SKM-1 treated with dmso at 0.1 percent for 144 hours (cell line): ENCODE measurements around the gene DICER1.
A peak's percentile ranks its signal among the peaks of the same experiment; 100 is the strongest.
"Not testable (repeated sequence)": the region's sequence is repeated elsewhere in the genome, so short reads cannot be mapped to it uniquely, and the experiment has no call there.

Experiments
- DNase-seq: peaks from one replicate; lab custom pipeline; 2025; ENCODE audit not compliant: unreplicated experiment; lab: John Stamatoyannopoulos, UW

Gene DICER1

GRCh38 chr14:95185767-95186392 lies 28.6 kb upstream of the DICER1 start:
- peak; percentile 60 for DNase-seq

DNA sequence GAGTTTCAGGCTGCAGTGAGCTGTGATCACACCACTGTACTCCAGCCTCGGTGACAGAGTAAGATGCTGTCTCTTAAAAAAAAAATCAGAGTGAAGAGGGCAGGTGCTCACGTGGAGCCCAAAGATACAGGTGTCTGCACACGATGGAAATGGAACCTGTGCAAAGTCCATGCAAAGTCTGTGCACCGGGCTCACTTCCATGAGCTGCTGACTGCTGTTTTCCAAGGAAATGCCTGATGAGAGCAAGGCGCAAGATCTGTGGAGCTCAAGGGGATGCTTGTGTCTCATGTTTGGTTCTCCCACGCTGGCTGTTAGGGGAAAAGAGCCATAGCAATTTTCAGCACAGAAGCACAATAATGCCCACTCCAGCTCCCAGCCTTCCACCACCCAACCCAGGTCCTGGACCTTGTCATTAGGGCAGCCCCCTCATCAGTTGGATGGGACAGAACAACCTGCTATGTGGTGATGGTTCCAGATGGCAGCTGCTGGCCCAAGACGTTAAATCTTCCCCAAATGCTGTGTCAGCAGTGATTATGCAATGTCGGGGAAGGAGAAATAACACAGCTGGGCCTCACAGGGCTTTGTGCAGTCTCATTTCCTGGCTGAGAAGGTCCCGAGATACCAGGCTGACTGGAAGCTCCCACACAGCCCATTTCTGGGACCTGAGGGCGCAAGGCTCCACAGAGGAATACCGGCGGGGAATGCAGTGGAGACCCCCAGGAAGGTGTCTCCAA lies 27.9 kb upstream of the DICER1 start:
- DNase-seq, result peak; percentile 75

- no peak for DNase-seq
Observed at GRCh38 chr14:95184413-95184790, 27.1 kb upstream of the DICER1 start.

DNA sequence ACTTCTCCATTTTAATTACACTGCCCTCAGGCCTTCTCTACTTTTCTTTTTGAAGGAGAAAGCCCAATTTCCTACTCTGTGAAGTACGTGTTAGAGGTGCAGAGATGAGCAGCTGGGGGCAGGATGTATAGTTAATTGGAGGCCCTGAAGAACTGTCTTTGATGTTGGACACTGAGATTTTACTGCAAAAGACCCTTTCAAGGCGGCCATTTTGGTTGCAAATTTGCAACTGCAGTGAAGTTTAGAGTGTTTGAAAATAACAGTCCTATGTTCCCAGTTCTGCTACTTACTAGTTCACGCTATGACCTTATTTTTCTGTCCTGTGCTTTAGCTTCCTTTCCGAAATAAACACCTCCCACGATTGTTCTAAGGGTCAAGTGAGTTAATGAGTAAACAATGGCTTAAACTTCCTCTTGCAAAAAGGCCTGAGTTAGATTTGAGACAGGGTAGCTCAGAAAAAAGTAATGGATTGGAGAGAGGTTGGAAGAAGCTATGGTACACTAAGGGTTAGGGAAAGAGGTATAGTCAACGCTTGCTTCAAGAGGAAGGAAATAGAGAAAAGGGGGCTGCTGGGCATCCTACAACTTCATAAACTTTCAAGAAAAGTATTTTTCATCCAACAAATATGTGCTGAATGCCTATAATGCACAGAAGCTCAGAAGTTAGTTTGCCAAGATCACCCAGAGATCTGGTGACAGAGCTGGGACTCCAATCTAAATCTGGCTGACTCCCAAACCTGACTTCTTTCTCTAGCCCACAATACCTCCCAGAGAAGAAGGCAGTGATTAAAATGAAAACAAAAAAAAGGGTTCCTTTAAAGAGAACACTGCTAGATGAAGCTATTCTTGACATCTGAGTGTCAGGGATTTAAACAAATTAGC lies 26.4 kb upstream of the DICER1 start:
- no peak for DNase-seq

DNA sequence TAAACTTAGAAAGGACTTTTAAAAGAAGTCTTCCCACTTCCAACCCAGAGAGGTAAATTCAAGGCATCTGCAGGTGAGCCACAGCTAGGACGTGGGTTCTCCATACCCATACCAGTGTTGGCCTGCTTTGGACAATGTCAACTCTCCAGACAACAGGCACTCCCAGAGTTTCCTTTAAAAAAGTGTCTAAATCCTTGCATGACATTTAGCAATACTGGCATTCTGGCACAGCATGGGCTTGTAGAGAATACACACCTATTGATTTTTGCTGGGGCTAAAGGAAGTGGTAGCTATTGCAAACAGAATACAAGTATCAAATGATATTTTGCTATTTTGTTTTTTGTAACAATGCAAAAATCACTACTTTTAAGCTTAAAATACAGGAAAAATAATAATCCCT lies 25.8 kb upstream of the DICER1 start:
- DNase-seq, result no peak

DNA sequence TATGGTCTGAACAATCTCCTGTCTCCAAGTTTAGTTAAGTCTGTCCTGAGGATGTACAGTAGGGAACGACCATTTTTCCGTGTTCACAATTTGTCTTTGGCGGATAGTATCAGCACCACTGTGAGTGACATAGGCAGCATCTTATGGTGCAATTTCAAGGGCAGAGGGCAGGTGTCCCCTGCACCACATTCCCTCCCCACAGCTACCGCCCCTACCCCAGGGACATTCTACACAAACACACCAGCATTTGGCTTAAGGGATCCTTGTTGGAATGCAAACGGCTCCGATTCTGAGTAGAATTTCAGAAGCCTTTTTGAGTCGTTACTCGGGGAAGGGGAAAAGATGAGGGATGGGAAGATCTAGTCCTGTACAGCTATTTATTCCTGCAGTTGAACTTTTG lies 25.1 kb upstream of the DICER1 start:
- DNase-seq, result no peak

DNA sequence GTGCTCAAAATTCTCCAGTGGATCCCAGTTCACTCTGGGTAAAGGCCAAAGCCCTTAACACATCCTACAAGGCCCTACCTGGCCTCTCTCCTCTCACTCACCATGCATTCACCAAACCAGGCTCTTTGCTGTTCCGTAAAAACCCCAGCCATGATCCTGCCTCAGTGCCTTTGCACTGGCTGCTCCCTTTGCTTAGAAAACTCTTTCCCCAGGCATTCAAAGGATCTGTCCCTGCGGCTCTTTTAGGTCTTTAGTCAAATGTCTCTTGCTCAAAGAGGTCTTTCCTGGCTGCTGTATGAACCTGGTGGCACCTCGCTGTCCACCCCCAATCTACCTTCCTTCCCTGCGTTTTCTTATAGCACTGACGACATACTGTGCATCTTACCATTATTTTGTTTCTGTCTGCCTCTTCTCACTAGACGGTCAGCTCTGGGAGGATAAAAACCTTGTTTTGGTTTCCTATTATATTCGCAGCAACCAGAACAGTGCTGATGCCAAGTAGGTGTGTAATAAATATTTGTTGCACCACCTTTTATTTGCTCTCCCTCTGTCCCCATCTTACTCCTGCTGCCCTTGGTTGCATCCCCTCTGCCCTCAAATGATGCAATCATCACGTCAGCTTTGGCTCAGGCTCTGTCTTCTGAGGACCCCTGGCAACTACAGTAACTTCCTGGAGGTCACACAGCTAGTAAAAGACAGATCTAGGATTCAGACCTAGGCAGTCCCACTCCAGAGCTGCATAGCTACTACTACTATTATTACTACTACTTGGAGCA lies 23.8 kb upstream of the DICER1 start:
- no peak for DNase-seq

DNA sequence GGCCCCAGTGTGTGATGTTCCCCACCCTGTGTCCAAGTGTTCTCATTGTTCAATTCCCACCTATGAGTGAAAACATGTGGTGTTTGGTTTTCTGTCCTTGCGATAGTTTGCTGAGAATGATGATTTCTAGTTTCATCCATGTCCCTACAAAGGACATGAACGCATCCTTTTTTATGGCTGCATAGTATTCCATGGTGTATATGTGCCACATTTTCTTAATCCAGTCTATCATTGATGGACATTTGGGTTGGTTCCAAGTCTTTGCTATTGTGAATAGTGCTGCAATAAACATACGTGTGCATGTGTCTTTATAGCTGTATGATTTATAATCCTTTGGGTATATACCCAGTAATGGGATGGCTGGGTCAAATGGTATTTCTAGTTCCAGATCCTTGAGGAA lies 18.3 kb upstream of the DICER1 start:
- not testable (repeated sequence) for DNase-seq

DNA sequence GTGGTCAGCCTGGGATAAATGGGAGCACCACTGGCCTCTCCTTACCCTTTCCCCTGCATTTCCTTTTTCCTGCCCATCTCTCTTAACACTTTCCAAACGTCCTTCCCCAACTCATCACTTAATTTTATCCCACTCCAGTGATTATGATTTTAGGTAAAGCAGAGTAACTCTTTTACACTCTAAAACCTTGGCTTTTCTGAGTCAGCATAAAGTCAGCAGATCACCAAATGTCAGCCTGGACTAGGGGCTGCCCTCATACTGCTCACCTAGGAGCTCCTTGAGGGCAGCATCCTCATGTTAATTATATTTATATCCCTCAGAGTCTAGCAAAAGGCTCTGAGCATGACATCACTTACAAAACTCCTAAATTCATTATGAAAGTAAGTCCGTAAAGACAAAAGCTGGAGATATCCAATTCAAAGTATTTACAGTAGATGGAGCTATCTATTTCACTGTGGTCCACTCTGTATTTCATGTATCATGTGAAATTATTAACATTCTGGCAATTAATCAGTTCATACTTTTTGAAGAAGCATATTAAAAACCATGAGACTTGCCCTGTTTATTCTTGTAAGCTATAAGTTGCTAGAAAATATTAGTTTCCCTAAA lies 17.0 kb upstream of the DICER1 start:
- DNase-seq, result no peak

GRCh38 chr14:95173518-95173917 lies 16.2 kb upstream of the DICER1 start:
- peak; percentile 36 for DNase-seq

GRCh38 chr14:95167177-95167576 lies 9.8 kb upstream of the DICER1 start:
- DNase-seq, result no peak

DNA sequence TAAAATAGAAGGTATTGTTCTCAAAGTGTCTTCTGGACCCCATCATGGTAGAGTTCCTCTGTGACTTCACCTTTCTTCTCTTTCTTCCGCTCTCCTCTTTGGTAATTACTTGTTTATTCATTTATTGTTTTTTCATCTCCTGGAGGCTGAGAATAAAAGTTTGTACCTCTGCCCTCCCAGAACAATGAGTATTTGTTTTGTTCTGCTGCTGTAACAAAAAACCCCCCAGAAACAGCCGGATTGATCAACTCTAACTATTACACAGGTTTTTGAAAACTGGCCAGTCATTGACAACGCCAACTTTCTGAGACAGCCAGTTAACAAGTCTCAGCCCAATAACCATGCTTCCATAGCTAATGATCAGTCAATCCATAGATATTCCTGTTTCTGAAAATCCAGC lies 8.2 kb upstream of the DICER1 start:
- no peak for DNase-seq

GRCh38 chr14:95164506-95164905 lies 7.2 kb upstream of the DICER1 start:
- DNase-seq, result no peak

DNA sequence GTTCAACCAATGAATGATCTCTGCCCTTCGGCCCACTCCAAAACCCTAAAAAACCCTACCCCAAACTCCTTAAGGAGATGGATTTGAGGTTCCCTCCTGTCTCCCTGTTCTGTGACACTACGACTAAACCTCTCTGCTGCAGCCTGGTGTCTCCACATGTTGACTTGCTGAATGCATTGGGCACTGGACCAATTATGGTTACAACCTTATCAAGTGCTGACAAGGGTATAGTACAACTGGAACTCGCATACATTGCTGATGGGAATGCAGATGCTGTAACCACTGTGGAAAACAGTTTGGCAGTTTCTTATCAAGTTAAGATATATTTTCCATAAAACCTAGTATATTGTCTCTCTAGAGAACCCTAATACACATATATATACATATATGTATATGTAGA lies 6.3 kb upstream of the DICER1 start:
- no peak for DNase-seq

DNA sequence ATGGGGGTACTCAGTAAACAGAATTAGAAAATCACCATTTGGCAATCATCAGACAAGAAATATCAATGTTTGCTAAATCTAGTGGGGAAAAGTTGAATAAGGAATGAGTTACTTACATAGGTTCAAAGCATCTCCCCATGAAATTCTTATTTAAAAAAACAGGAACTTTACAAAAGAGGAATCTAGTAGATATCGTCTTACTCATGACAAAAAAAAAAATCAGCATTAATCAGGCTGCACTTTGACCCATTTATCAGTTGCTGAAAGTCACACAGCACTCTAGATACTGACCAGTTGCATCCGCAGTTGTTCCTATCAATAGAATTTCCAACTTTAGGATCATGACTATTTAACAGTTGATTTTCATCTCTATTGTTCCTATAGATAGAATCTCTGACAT lies 5.8 kb upstream of the DICER1 start:
- DNase-seq, result no peak

DNA sequence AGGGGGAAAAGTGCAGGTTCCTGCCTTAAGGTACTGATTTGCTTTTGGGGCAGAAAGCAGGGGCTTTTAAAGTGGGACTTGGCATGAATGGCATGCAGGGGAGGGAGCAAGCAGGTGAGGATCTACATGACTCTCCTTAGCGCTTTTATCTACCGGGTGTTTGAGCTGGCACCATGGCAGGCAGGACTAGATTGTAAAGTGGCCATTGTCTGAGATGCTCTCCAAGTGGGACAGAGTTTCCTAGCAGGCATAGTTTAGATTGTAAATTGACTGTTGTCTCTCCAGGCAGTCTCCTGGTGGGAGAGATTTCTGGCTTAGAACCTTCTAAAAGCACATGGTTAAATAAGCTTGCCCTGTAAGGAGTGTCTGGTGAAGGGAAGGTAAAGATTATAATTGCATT lies 5.3 kb upstream of the DICER1 start:
- no peak for DNase-seq

DNA sequence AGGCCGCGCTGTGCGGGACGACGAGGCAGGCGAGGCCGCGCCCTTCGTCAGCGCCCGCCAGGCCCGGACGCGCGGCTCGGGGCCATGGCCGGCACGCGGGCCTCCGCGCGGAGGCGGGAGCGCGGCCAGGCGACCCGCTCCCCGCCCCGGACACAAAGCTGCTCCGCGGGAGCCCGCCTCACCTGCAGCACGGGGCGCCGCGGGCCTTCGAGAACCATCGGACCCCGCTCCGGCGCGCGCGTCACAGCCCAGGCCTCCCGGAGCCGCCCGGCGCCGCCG lies 342 bp downstream of the DICER1 start:
- no peak for DNase-seq

DNA sequence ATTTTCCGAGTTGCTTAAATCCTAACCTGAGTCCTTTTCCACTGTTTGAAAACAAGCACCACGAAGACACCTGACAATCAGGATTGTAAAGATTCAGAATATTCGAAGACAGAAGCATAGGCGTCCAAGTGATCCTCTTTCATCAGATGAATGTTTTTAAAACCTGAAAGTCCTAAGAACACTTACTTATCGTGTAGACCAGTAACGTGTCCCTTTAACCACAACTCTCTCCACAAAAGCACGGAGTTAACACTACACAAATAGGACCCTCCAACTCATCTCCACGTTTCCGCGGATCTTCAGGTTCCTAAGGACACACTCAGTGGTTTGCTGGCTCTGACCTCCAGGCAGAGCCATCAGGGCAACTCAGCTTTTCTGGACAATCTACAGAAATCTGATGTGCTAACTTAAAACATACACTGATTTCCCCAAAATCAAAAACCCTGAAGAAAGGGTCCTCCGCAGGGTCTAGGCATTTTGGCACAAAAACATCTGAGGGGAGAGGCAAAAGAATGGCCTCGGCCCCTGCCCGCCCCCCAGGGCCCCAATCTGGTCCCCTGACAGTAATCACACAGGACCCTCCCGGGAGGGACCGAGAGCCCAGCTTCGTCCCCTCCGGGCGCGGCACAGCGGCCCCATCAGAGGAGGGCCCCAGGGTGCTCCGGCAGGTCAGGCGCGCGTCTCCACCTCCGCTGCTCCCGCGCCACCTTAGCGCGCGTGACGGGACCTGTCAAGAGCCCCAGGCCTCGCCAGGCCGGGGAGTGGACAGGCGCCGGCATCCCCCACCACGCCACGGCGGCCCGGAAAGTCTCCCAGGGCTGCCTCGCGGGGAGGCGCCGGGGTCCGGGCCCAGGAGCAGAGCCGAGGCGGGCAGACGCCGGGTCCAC lies 925 bp downstream of the DICER1 start:
- no peak for DNase-seq

- DNase-seq, result no peak
Observed at GRCh38 chr14:95155045-95155444, 2.3 kb downstream of the DICER1 start.

DNA sequence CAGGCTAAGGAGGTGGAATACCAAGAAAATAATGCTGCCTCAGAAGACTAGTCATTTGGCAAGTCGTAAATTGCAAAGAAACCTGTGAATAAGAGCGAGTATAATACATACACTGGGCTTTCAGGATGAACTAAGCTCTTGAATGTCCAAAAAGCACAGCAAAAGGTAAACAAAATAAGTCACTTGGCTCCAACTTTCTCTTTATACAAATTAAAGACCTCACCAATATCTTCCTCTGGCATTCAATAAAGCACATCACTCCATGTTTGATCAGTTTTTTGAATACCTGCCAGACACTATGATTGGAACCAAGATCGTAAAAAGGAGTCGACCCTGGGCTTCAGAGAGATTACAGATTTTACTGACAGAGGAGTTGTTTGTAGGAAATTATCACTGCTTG lies 3.5 kb downstream of the DICER1 start:
- DNase-seq, result no peak
